Pancreas (tissue), 10 donors: Measurements from ENCODE around the gene P4HTM. TPM values are rescaled to one million over a fixed set of nuclear protein-coding genes. Genes with fewer than 3 reads are reported as not detected.

Experiments
- ATAC-seq, 4 donors: fragments of 200-7000 bp; cut with Tn5 transposase; one replicate each; pipeline versions ENCODE4 v1.8.0 to v1.9.1; 2020; ENCODE audit warnings: mild to moderate bottlenecking in 4 of 4, moderate library complexity in 4 of 4
- DNase-seq, 6 donors: peaks; one replicate each; pipeline ENCODE4 v3.0.0-alpha.2; 2020
- FAIRE-seq: peaks from 2 replicates; lab custom pipeline; 2012; peaks lifted over from hg19 to GRCh38; lab: Jason Lieb, UNC
- H3K27ac ChIP-seq, 4 donors: fragments of 200-600 bp; sonication (generic); 1 replicate in 3 of 4; 2 replicates in 1 of 4; pipeline versions ENCODE4 v1.5.0 to v1.8.0; 2020
- H3K27me3 ChIP-seq, 4 donors: fragments of 200-600 bp; one replicate each; pipeline ENCODE4 v1.8.0; 2021
- H3K36me3 ChIP-seq, 3 donors: fragments of 200-600 bp; sonication (generic) in 1 of 3; one replicate each; pipeline versions ENCODE4 v1.5.0 to v1.8.0; 2020 to 2021
- H3K4me1 ChIP-seq, 3 donors: fragments of 200-600 bp; one replicate each; pipeline ENCODE4 v1.8.0; 2021
- H3K4me3 ChIP-seq, 4 donors: fragments of 200-600 bp; sonication (generic) in 2 of 4; one replicate each; pipeline versions ENCODE4 v1.5.0 to v1.8.0; 2020 to 2021
- H3K9me3 ChIP-seq, 4 donors: fragments of 200-600 bp; one replicate each; pipeline ENCODE4 v1.8.0; 2021
- WGBS, 2 donors: extraction: QIAGEN DNeasy Blood & Tissue Kit; methylation state at CpG; one replicate each; pipeline ENCODE4 v1.1.7; 2013; 5-methylcytosine and 5-hydroxymethylcytosine counted together
- intact Hi-C, 3 donors: fragments of 100-400 bp; cut with DNase I; formaldehyde crosslinking; loops; one replicate each; pipeline versions ENCODE4 v1.11.1 to v1.14.2; 2022
- polyA plus RNA-seq, 2 donors: library from polyadenylated mRNA; stranded (reverse); fragments of 200-250 nt; gene quantifications; one replicate each; pipeline ENCODE4 v1.2.3, GENCODE V29; 2013
- total RNA-seq, 6 donors: library from RNA; stranded (reverse); fragmentation: NEBNext Ultra II Directional in 4 of 6; extraction: Animal tissue kit (Norgen Biotek cat#: 25700) in 4 of 6; gene quantifications; one replicate each; pipeline versions ENCODE4 v1.2.1 to v1.2.4, GENCODE V29; 2021 to 2023
- TF ChIP-seq, protein P1 (sequence below), 4 donors: fragments of 200-600 bp; sonication (generic) in 3 of 4; IDR thresholded peaks; one replicate each; pipeline versions ENCODE4 v1.5.0 to v1.8.0; 2021; ENCODE audit warnings: antibody characterized with exemption in 4 of 4
- donor health status: healthy with polysubstance abuse.
- donor health status: DM: no; HTN: no; CAD: no; lungs with moderate emphysema.
- donor health status: DM: no; HTN: no; CAD: no.
- donor health status: control.
- donor health status: control.
- donor health status: Bipolar disorder and iron deficiency.
- donor health status: DM: yes; HTN: yes; CAD: no.
- donor health status: DM: no; HTN: no; CAD: no.
- donor health status: DM: no; HTN: no; CAD: no.
- donor health status: DM: yes; HTN: yes; CAD: no.

Gene P4HTM
- total and polyA plus RNA-seq, 8 donors = 29.9 to 108 (median 41.4) TPM

DNA sequence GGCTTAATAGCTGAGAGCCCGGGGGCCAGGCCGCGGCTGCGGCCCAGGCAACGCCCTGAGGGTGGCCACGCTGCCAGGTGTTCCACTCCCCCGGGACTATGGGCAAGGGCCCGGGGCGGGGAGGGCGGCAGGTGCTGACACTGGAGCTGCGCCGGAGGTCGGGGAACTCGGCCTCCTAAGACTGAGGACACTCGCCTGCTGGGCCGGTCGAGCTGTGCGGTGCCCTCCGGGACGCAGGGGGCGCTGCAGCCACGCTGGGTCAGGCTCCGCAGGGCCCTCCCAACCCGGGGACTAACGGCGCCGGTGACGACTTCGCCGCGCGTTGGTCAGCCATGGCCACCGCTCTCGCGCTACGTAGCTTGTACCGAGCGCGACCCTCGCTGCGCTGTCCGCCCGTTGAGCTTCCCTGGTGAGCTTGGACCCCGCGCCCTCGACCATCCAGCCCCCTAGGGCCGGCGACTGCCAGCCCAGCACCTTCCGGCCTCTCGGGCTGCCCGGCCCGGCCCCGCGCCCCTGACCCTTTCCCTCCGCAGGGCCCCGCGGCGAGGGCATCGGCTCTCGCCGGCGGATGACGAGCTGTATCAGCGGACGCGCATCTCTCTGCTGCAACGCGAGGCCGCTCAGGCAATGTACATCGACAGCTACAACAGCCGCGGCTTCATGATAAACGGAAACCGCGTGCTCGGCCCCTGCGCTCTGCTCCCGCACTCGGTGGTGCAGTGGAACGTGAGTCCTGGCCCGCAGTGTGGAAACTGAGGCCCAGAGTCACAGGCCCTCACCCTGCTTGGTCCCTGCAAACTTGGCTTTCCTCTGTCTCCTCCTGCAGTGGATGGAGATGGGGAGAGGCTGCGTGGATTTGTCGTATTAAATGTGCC is 32.0 kb downstream of the P4HTM start, which contains the start of gene NDUFAF3:
Gene NDUFAF3 (plus strand): TSS at position 309 of the 875 bp plus-strand sequence. CDS start 24 bp downstream, at position 333.
- Histone ChIP-seq H3K9me3 (no peaks in the 10 kb centered on the region), H3K27me3 (no peaks in the 10 kb centered on the region), H3K4me3 (peak within 1 kb of the TSS; percentile 73 to 95 (median 92)), H3K4me1 (peaks cover 3 to 28% (median 7%) of the 10 kb centered on the region in 3 donors), H3K36me3 (peaks cover 0 to 32% (median 18%) of the 10 kb centered on the region in 3 donors), H3K27ac (peak within 1 kb of the TSS; percentile 94 to 100 (median 99))
- peak; percentile 90 to 97 (median 96) for DNase-seq
- ATAC-seq = peak; percentile 80 to 87 (median 82)
- TF ChIP-seq, protein P1, sequence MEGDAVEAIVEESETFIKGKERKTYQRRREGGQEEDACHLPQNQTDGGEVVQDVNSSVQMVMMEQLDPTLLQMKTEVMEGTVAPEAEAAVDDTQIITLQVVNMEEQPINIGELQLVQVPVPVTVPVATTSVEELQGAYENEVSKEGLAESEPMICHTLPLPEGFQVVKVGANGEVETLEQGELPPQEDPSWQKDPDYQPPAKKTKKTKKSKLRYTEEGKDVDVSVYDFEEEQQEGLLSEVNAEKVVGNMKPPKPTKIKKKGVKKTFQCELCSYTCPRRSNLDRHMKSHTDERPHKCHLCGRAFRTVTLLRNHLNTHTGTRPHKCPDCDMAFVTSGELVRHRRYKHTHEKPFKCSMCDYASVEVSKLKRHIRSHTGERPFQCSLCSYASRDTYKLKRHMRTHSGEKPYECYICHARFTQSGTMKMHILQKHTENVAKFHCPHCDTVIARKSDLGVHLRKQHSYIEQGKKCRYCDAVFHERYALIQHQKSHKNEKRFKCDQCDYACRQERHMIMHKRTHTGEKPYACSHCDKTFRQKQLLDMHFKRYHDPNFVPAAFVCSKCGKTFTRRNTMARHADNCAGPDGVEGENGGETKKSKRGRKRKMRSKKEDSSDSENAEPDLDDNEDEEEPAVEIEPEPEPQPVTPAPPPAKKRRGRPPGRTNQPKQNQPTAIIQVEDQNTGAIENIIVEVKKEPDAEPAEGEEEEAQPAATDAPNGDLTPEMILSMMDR (IDR thresholded peaks at IDR 0.05) = peak; percentile 94 to 98 (median 96)
- 1% methylated on average over 57 to 83 of the region's 83 CpGs for WGBS, 2 donors
- intact Hi-C loops = loop anchor here in 1 of 3 donors (10.0 kb wide), 1 partner anchor 73 kb away; the partner anchor contains the start of gene QRICH1
- FAIRE-seq = no peak

DNA sequence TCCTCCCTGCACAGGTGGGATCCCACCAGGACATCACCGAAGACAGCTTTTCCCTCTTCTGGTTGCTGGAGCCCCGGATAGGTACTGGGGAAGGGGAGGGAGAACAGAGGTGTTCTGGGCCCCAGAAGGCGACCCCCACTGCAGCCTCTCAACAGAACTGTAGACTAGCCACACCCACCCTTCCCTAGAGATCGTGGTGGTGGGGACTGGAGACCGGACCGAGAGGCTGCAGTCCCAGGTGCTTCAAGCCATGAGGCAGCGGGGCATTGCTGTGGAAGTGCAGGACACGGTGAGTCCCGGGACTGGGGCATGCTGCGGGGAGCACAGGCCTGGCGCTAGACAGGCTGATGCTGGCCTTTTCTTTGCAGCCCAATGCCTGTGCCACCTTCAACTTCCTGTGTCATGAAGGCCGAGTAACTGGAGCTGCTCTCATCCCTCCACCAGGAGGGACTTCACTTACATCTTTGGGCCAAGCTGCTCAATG is 32.7 kb downstream of the P4HTM start:
- Histone ChIP-seq H3K27ac (peak overlapping the region; percentile 94 to 100 (median 99)), H3K27me3 (no peaks in the 10 kb centered on the region), H3K4me3 (peak overlapping the region; percentile 64 to 95 (median 92)), H3K9me3 (no peaks in the 10 kb centered on the region), H3K4me1 (peaks cover 3 to 27% (median 7%) of the 10 kb centered on the region in 3 donors), H3K36me3 (peaks cover 0 to 32% (median 18%) of the 10 kb centered on the region in 3 donors)
- TF ChIP-seq, protein P1 (IDR thresholded peaks at IDR 0.05) = no peak
- DNase-seq = peak in 2 of 6 donors; percentile 45 to 46
- FAIRE-seq = no peak
- intact Hi-C loops = loop anchor here in 1 of 3 donors (10.0 kb wide), 1 partner anchor 72 kb away; the partner anchor contains the start of gene QRICH1
- no peak for ATAC-seq
- WGBS, 2 donors = 13 to 15% methylated on average over 11 to 12 of the region's 12 CpGs

DNA sequence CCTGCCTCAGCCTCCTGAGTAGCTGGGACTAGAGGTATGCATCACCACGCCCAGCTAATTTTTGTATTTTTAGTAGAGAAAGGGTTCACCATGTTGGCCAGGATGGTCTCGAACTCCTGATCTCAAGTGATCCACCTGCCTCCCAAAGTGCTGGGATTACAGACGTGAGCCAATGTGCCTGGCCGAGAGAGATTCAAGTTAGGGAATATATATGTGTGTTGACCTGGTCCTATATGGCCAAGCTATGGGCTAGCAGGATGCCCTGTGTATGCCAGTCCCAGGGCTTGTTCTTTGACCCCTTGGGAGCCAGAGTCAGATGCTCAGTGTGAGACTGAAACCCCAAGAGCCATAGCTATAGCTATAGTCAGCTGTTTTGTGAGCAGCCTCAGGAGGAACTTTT is 33.7 kb downstream of the P4HTM start:
- peaks cover 9 to 36% (median 13%) of the 10 kb centered on the region in 3 donors for H3K4me1 ChIP-seq

DNA sequence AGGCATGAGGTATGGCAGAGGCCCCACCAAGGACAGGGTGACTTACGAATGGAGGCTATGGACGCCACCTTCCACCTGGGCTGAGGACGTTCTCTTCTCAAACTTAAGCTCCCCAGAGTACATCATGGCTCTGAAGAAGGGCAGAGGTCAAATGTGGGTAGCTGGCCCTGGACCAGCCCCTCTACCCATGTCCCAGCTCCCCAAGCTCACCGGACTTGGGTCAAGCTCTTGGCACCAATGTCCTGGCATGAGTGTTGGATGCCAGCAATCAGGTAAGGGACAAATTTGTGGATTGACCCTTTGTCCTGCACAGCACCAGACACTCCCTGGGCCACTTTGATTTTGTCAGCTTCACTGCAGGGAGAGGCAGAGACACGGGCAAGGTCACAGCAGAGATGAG is 34.4 kb downstream of the P4HTM start:
- Histone ChIP-seq H3K4me3 (no peak overlapping the region), H3K27me3 (no peaks in the 10 kb centered on the region), H3K9me3 (no peaks in the 10 kb centered on the region), H3K27ac (no peak overlapping the region), H3K4me1 (peaks cover 6 to 30% (median 9%) of the 10 kb centered on the region in 3 donors), H3K36me3 (peaks cover 0 to 32% (median 18%) of the 10 kb centered on the region in 3 donors)
- ATAC-seq (no peak), FAIRE-seq (no peak), DNase-seq (no peak)
- intact Hi-C loops = loop anchor here in 1 of 3 donors (10.0 kb wide), 1 partner anchor 70 kb away; the partner anchor contains the start of gene QRICH1
- 73 to 79% methylated on average over 5 of the region's 5 CpGs for WGBS, 2 donors
- TF ChIP-seq, protein P1 (IDR thresholded peaks at IDR 0.05) = no peak

More for the DNA sequence above, 33.7 kb downstream of the P4HTM start:
- TF ChIP-seq, protein P1 (IDR thresholded peaks at IDR 0.05) = no peak
- Histone ChIP-seq H3K4me3 (no peak overlapping the region), H3K27ac (no peak overlapping the region), H3K36me3 (peaks cover 0 to 32% (median 18%) of the 10 kb centered on the region in 3 donors), H3K27me3 (no peaks in the 10 kb centered on the region), H3K9me3 (no peaks in the 10 kb centered on the region)
- DNase-seq (no peak), FAIRE-seq (no peak), ATAC-seq (no peak)
- 84 to 89% methylated on average over 4 of the region's 4 CpGs for WGBS, 2 donors
- intact Hi-C loops = loop anchor here in 1 of 3 donors (10.0 kb wide), 1 partner anchor 71 kb away; the partner anchor contains the start of gene QRICH1
